HepG2 (cell line): Measurements from ENCODE around the gene PPP1R13B. TPM values are rescaled to one million over a fixed set of nuclear protein-coding genes. Genes with fewer than 3 reads are reported as not detected.

ENCODE experiments used
- CC2D1A ChIP-seq: sonication (generic); formaldehyde crosslinking; IDR thresholded peaks from 2 replicates; pipeline ENCODE4 v1.8.1; 2023; ENCODE audit warnings: mild to moderate bottlenecking, missing genetic modification reagents
- CCDC6 ChIP-seq: sonication (generic); formaldehyde crosslinking; IDR thresholded peaks from 2 replicates; pipeline ENCODE4 v1.8.1; 2022; ENCODE audit warnings: mild to moderate bottlenecking, missing genetic modification reagents, moderate library complexity
- CEBPG ChIP-seq: IDR thresholded peaks from 2 replicates; pipeline ENCODE4 v1.6.1; 2016
- KDM5B ChIP-seq: sonication (generic); formaldehyde crosslinking; IDR thresholded peaks from 2 replicates; pipeline ENCODE4 v1.4.0; 2020; ENCODE audit warnings: missing genetic modification reagents, mild to moderate bottlenecking, borderline replicate concordance
- KLF16 ChIP-seq, 2 experiments: sonication (generic) in 1 of 2; formaldehyde crosslinking in 1 of 2; IDR thresholded peaks; 2 replicates each; pipeline versions ENCODE4 v1.6.1 to v1.8.0; 2016 to 2023; ENCODE audit warnings: missing genetic modification reagents in 2 of 2, missing compliant biosample characterization in 1 of 2
- MED13 ChIP-seq: sonication (generic); formaldehyde crosslinking; IDR thresholded peaks from 2 replicates; pipeline ENCODE4 v1.5.0; 2020; ENCODE audit warnings: missing genetic modification reagents
- MEIS2 ChIP-seq: sonication (generic); formaldehyde crosslinking; IDR thresholded peaks from 2 replicates; pipeline ENCODE4 v1.9.0; 2021; ENCODE audit warnings: mild to moderate bottlenecking, missing genetic modification reagents
- PAF1 ChIP-seq: IDR thresholded peaks from 2 replicates; pipeline ENCODE4 v1.6.1; 2016; ENCODE audit warnings: missing genetic modification reagents, missing compliant biosample characterization
- RXRA ChIP-seq: sonication (generic); formaldehyde crosslinking; IDR thresholded peaks from 2 replicates; pipeline ENCODE4 v1.5.1; 2020; ENCODE audit warnings: missing genetic modification reagents
- SSRP1 ChIP-seq: IDR thresholded peaks from 2 replicates; pipeline ENCODE4 v1.6.1; 2016; ENCODE audit warnings: control low read depth
- TOE1 ChIP-seq: sonication (generic); formaldehyde crosslinking; IDR thresholded peaks from 2 replicates; pipeline ENCODE4 v1.4.0; 2020; ENCODE audit warnings: mild to moderate bottlenecking, missing genetic modification reagents
- ZBTB1 ChIP-seq: sonication (generic); formaldehyde crosslinking; IDR thresholded peaks from 2 replicates; pipeline ENCODE4 v1.4.0; 2020; ENCODE audit warnings: missing genetic modification reagents, borderline replicate concordance
- ZNF207 ChIP-seq: fragments of 450-650 bp; IDR thresholded peaks from 2 replicates; pipeline ENCODE4 v1.6.1; 2016; ENCODE audit warnings: antibody characterized with exemption, borderline replicate concordance
- ZNF550 ChIP-seq: sonication (generic); formaldehyde crosslinking; IDR thresholded peaks from 2 replicates; pipeline ENCODE4 v1.4.0; 2020; ENCODE audit warnings: mild to moderate bottlenecking, missing genetic modification reagents, borderline replicate concordance
- ZNF749 ChIP-seq: sonication (generic); formaldehyde crosslinking; IDR thresholded peaks from 2 replicates; pipeline ENCODE4 v1.8.0; 2022; ENCODE audit warnings: mild to moderate bottlenecking, missing genetic modification reagents, moderate library complexity, borderline replicate concordance
- ZNF792 ChIP-seq: IDR thresholded peaks from 2 replicates; pipeline ENCODE4 v1.6.1; 2016
- polyA plus RNA-seq, 8 experiments: library from polyadenylated mRNA; depleted of rRNA in 3 of 8; stranded (reverse) in 7 of 8; unstranded in 1 of 8; fragments of >200 nt; fragmentation: Illumina TruSeq in 4 of 8; extraction: Trizol in 4 of 8; gene quantifications; 2 replicates each; pipeline versions ENCODE4 v1.2.1 to v1.2.3, GENCODE V29; 2011 to 2016; ENCODE audit warnings: low read depth in 4 of 8, missing spikeins in 1 of 8, mixed read lengths in 1 of 8; ENCODE audit not compliant: insufficient read depth in 1 of 8
- total RNA-seq, 5 experiments: library from RNA; depleted of rRNA; stranded (reverse); fragments of >200 nt; fragmentation: Illumina TruSeq; extraction: Trizol; gene quantifications; 2 replicates each; pipeline ENCODE4 v1.2.3, GENCODE V29; 2016; ENCODE audit warnings: low read depth in 1 of 5
- TF ChIP-seq, protein P1 (sequence below): sonication (generic); formaldehyde crosslinking; IDR thresholded peaks from 2 replicates; pipeline ENCODE4 v1.4.0; 2020; ENCODE audit warnings: missing genetic modification reagents
- TF ChIP-seq, protein P2 (sequence below), 2 experiments: sonication (generic) in 1 of 2; formaldehyde crosslinking in 1 of 2; IDR thresholded peaks; 2 replicates each; pipeline versions ENCODE4 v1.4.0 to v1.6.1; 2016 to 2020; ENCODE audit warnings: borderline replicate concordance in 1 of 2, low read depth in 1 of 2, mild to moderate bottlenecking in 1 of 2, missing genetic modification reagents in 1 of 2
- TF ChIP-seq, protein P3 (sequence below): sonication (generic); formaldehyde crosslinking; IDR thresholded peaks from 2 replicates; pipeline ENCODE4 v1.4.0; 2020; ENCODE audit warnings: mild to moderate bottlenecking, missing genetic modification reagents
- TF ChIP-seq, protein P4 (sequence below): sonication (generic); formaldehyde crosslinking; IDR thresholded peaks from 2 replicates; pipeline ENCODE4 v1.4.0; 2020; ENCODE audit warnings: missing genetic modification reagents

Gene PPP1R13B
- total and polyA plus RNA-seq, 2 of the 13 experiments (the other 11 are each of a cell fraction or from before 2014, with no cell fraction given) = 4.6 to 9.4 TPM

DNA sequence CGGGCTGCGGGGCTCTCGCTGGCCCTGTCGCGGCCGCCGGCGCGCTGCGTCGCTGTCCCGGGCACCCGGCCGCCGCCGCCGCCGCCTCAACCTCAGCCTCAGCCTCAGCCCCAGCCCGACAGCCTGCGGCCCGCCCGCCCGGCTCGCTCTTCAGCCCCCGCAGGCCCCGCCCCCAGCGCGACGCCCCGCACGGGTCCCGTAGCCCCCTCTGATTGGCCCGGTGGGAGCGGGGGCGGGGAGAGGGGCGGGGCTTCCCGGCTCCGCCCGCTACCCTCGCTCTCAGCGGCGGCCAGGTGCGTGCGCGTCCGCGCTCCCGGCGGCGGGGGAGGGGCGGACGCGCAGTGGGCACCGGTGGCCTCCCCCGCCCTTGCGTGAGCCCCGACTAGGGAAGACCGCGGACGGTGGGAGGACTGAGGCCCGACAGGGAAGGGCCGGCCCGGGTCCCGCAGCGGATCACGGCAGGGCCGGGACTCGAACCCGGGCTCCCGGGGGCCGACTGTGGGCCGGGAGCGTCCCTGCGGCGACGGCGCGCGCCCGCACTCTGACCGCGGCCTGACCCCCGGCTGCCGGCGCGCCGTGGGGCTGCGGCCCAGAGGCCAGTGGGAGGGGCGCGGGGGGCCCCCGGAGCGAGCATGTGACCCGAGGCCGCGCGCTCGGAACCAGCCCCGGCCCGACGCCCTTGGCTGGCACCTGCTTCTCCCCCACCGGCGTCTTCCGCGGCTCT lies at the start of gene PPP1R13B (continued):
- TF ChIP-seq CCDC6 (CRISPR knock-in tag) (peak; percentile 18; the same call in 1 of the 2 replicates), MEIS2 (CRISPR knock-in tag) (no peak), RXRA (CRISPR knock-in tag) (no peak; the same call in 1 of the 2 replicates), TOE1 (CRISPR knock-in tag) (no peak), PAF1 (no peak), CC2D1A (CRISPR knock-in tag) (no peak), SSRP1 (no peak), KDM5B (peak; percentile 51; the same call in 1 of the 2 replicates), ZBTB1 (CRISPR knock-in tag) (no peak), ZNF749 (CRISPR knock-in tag) (no peak), MED13 (no peak), ZNF792 (CRISPR knock-in tag) (no peak), CEBPG (CRISPR knock-in tag) (no peak), ZNF550 (CRISPR knock-in tag) (no peak), ZNF207 (no peak), KLF16 (CRISPR knock-in tag; IDR thresholded peaks at IDR 0.05) (peak in 1 of 2 experiments; percentile 32; a peak in 1 of 4 replicates)
- TF ChIP-seq, protein P1, sequence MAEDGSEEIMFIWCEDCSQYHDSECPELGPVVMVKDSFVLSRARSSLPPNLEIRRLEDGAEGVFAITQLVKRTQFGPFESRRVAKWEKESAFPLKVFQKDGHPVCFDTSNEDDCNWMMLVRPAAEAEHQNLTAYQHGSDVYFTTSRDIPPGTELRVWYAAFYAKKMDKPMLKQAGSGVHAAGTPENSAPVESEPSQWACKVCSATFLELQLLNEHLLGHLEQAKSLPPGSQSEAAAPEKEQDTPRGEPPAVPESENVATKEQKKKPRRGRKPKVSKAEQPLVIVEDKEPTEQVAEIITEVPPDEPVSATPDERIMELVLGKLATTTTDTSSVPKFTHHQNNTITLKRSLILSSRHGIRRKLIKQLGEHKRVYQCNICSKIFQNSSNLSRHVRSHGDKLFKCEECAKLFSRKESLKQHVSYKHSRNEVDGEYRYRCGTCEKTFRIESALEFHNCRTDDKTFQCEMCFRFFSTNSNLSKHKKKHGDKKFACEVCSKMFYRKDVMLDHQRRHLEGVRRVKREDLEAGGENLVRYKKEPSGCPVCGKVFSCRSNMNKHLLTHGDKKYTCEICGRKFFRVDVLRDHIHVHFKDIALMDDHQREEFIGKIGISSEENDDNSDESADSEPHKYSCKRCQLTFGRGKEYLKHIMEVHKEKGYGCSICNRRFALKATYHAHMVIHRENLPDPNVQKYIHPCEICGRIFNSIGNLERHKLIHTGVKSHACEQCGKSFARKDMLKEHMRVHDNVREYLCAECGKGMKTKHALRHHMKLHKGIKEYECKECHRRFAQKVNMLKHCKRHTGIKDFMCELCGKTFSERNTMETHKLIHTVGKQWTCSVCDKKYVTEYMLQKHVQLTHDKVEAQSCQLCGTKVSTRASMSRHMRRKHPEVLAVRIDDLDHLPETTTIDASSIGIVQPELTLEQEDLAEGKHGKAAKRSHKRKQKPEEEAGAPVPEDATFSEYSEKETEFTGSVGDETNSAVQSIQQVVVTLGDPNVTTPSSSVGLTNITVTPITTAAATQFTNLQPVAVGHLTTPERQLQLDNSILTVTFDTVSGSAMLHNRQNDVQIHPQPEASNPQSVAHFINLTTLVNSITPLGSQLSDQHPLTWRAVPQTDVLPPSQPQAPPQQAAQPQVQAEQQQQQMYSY (CRISPR knock-in tag) = no peak
- TF ChIP-seq, protein P2, sequence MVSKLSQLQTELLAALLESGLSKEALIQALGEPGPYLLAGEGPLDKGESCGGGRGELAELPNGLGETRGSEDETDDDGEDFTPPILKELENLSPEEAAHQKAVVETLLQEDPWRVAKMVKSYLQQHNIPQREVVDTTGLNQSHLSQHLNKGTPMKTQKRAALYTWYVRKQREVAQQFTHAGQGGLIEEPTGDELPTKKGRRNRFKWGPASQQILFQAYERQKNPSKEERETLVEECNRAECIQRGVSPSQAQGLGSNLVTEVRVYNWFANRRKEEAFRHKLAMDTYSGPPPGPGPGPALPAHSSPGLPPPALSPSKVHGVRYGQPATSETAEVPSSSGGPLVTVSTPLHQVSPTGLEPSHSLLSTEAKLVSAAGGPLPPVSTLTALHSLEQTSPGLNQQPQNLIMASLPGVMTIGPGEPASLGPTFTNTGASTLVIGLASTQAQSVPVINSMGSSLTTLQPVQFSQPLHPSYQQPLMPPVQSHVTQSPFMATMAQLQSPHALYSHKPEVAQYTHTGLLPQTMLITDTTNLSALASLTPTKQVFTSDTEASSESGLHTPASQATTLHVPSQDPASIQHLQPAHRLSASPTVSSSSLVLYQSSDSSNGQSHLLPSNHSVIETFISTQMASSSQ (IDR thresholded peaks at IDR 0.05; ENCODE audit: low read depth) = no peak
- TF ChIP-seq, protein P2 (CRISPR knock-in tag; IDR thresholded peaks at IDR 0.05; ENCODE audit: borderline replicate concordance) = 0 out of 2 replicates have a peak, but pooled peaks have one; percentile 28
- TF ChIP-seq, protein P3, sequence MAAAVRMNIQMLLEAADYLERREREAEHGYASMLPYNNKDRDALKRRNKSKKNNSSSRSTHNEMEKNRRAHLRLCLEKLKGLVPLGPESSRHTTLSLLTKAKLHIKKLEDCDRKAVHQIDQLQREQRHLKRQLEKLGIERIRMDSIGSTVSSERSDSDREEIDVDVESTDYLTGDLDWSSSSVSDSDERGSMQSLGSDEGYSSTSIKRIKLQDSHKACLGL (CRISPR knock-in tag) = no peak
- TF ChIP-seq, protein P4, sequence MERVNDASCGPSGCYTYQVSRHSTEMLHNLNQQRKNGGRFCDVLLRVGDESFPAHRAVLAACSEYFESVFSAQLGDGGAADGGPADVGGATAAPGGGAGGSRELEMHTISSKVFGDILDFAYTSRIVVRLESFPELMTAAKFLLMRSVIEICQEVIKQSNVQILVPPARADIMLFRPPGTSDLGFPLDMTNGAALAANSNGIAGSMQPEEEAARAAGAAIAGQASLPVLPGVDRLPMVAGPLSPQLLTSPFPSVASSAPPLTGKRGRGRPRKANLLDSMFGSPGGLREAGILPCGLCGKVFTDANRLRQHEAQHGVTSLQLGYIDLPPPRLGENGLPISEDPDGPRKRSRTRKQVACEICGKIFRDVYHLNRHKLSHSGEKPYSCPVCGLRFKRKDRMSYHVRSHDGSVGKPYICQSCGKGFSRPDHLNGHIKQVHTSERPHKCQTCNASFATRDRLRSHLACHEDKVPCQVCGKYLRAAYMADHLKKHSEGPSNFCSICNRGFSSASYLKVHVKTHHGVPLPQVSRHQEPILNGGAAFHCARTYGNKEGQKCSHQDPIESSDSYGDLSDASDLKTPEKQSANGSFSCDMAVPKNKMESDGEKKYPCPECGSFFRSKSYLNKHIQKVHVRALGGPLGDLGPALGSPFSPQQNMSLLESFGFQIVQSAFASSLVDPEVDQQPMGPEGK (CRISPR knock-in tag) = 0 out of 2 replicates have a peak, but pooled peaks have one; percentile 33
